Urothelium cell line (cell line): ENCODE measurements around the gene CPE.

ENCODE experiments used
- DNase-seq: peaks from one replicate; pipeline ENCODE4 v3.0.0; 2011; ENCODE audit warnings: low spot score, mixed read lengths
- FAIRE-seq: peaks from 2 replicates; lab custom pipeline; 2011; peaks lifted over from hg19 to GRCh38; lab: Jason Lieb, UNC

Gene CPE

GRCh38 chr4:165364452-165365080, 14.2 kb upstream of the CPE start:
- DNase-seq, result no peak
- no peak for FAIRE-seq

- peak; percentile 28 for DNase-seq
- FAIRE-seq, result no peak
Observed at GRCh38 chr4:165367040-165367439, 11.8 kb upstream of the CPE start.

- no peak for FAIRE-seq
Observed at GRCh38 chr4:165368114-165368513, 10.7 kb upstream of the CPE start.

GRCh38 chr4:165368567-165368966, 10.2 kb upstream of the CPE start:
- FAIRE-seq, result no peak
- DNase-seq, result no peak

More at GRCh38 chr4:165368114-165368513, 10.7 kb upstream of the CPE start:
- no peak for DNase-seq

GRCh38 chr4:165369522-165369921, 9.3 kb upstream of the CPE start:
- DNase-seq (no peak), FAIRE-seq (no peak)

- FAIRE-seq, result no peak
- DNase-seq, result no peak
Observed at GRCh38 chr4:165370530-165370929, 8.3 kb upstream of the CPE start.

GRCh38 chr4:165375465-165375864, 3.3 kb upstream of the CPE start:
- no peak for DNase-seq
- FAIRE-seq, result no peak

GRCh38 chr4:165378398-165378744, 437 bp upstream of the CPE start:
- DNase-seq (no peak), FAIRE-seq (no peak)

GRCh38 chr4:165379678-165380064, 863 bp downstream of the CPE start:
- no peak for FAIRE-seq
- peak; percentile 26 for DNase-seq

GRCh38 chr4:165380805-165381204, 2.0 kb downstream of the CPE start:
- DNase-seq, result no peak
- FAIRE-seq, result no peak

- no peak for DNase-seq
- FAIRE-seq, result no peak
Observed at GRCh38 chr4:165381821-165382373, 3.1 kb downstream of the CPE start.

- DNase-seq (no peak), FAIRE-seq (no peak)
Observed at GRCh38 chr4:165382640-165383039, 3.8 kb downstream of the CPE start.

- no peak for DNase-seq
- FAIRE-seq, result no peak
Observed at GRCh38 chr4:165383591-165384073, 4.8 kb downstream of the CPE start.

- DNase-seq (no peak), FAIRE-seq (no peak)
Observed at GRCh38 chr4:165384186-165384585, 5.4 kb downstream of the CPE start.

GRCh38 chr4:165384598-165384997, 5.8 kb downstream of the CPE start:
- DNase-seq, result no peak
- no peak for FAIRE-seq

- DNase-seq (no peak), FAIRE-seq (no peak)
Observed at GRCh38 chr4:165385126-165385525, 6.3 kb downstream of the CPE start.

GRCh38 chr4:165386328-165386727, 7.5 kb downstream of the CPE start:
- FAIRE-seq (no peak), DNase-seq (no peak)

GRCh38 chr4:165388756-165389155, 9.9 kb downstream of the CPE start:
- FAIRE-seq, result no peak
- no peak for DNase-seq

- DNase-seq (no peak), FAIRE-seq (no peak)
Observed at GRCh38 chr4:165393051-165393450, 14.2 kb downstream of the CPE start.

- DNase-seq (no peak), FAIRE-seq (no peak)
Observed at GRCh38 chr4:165393704-165394103, 14.9 kb downstream of the CPE start.

- no peak for DNase-seq
- no peak for FAIRE-seq
Observed at GRCh38 chr4:165394275-165394674, 15.5 kb downstream of the CPE start.

GRCh38 chr4:165398570-165398969, 19.8 kb downstream of the CPE start:
- DNase-seq (peak; percentile 21), FAIRE-seq (no peak)

- DNase-seq (no peak), FAIRE-seq (no peak)
Observed at GRCh38 chr4:165402375-165402774, 23.6 kb downstream of the CPE start.
